T-helper 2 cell treated with Interferon-gamma antibody and Interleukin-4, amounts not matched to agents 5 μg/mL and 100 μg/mL, for 36 hours (primary cell): ENCODE data around the gene KRT6A.

Experiments used
- DNase-seq: peaks from one replicate; pipeline ENCODE4 v3.0.0; 2021; ENCODE audit warnings: low spot score
- H3K27ac Mint-ChIP-seq: one replicate; pipeline ENCODE4 v1.8.0; 2021; ENCODE audit warnings: mild to moderate bottlenecking, mixed read lengths
- H3K27me3 Mint-ChIP-seq: one replicate; pipeline ENCODE4 v1.8.0; 2021; ENCODE audit warnings: low read depth, mixed read lengths
- H3K36me3 Mint-ChIP-seq: one replicate; pipeline ENCODE4 v1.8.0; 2021; ENCODE audit warnings: low read depth, mixed read lengths
- H3K4me1 Mint-ChIP-seq: one replicate; pipeline ENCODE4 v1.8.0; 2021; ENCODE audit warnings: low read depth, mixed read lengths
- H3K4me3 Mint-ChIP-seq: one replicate; pipeline ENCODE4 v1.8.0; 2022; ENCODE audit warnings: mild to moderate bottlenecking, moderate library complexity, mixed read lengths
- H3K9me3 Mint-ChIP-seq: one replicate; pipeline ENCODE4 v1.8.0; 2021; ENCODE audit warnings: mixed read lengths

Gene KRT6A

DNA sequence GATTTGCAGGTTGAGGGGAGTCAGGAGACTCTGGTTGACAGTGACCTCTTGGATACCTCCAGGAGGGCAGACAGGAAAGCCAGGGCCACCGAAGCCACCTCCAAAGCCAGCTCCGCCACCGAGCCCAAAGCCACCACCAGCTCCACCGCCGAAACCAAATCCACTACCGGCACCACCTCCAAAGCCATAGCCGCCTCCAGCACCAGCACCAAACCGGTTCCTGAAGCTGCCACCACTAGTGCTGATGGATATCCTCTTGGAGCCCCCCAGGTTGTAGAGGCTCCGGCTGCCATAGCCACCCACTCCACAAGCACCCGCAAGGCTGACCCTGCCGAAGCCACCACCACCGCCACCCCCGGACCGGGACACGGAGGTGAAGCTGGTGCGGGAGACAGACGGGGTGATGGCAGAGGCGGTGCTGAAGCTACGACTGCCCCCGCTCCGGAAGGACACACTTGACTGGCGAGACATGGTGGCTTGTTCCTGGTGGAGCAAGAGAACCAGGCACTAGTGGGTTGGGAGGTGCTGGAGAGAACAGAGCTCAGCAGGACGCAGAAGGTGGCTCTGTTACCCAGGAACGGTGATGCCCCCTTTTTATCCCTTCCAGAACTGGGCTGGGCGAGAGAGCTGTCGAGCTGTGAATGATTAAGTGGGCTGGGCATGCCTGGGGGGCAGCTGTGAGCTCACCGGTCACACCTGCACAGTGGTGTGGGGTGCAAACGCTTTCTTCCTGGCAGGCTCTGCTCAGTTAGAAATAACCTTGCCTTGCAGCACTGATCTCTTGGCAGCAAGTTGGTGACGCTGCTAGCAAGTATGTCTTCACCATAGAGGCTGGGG lies 27.0 kb upstream of the KRT6A start, which contains the start of gene KRT5:
Gene KRT5 (minus strand): TSS at position 569 of the 837 bp plus-strand sequence. CDS start 98 bp downstream, at position 471.
- H3K9me3 Mint-ChIP-seq: no peaks in the 10 kb centered on the region
- H3K36me3 Mint-ChIP-seq: no peaks in the 10 kb centered on the region
- no peaks in the 10 kb centered on the region for H3K27me3 Mint-ChIP-seq
- no peak for DNase-seq
- no peak within 1 kb of the TSS for H3K4me3 Mint-ChIP-seq
- H3K4me1 Mint-ChIP-seq: no peaks in the 10 kb centered on the region
- no peak within 1 kb of the TSS for H3K27ac Mint-ChIP-seq

DNA sequence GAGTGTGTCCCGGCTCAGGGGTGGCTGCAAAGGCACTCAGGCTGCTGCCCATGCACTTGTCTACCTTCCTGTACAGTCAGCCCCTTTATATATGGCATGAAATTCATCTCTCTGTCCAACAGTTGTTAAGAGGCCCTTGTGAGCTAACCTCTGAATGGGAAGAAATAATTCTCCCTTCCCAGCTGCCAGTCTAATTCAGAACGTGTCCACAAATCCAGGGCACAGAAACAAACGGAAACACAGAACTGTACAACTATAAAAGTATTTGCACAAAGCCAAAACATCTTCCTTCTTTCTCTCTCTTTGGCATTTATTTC lies 26.3 kb upstream of the KRT6A start:
- H3K9me3 Mint-ChIP-seq: no peaks in the 10 kb centered on the region
- H3K4me3 Mint-ChIP-seq: no peak overlapping the region
- no peaks in the 10 kb centered on the region for H3K27me3 Mint-ChIP-seq
- no peak for DNase-seq
- H3K27ac Mint-ChIP-seq: no peak overlapping the region
- H3K4me1 Mint-ChIP-seq: no peaks in the 10 kb centered on the region
- H3K36me3 Mint-ChIP-seq: no peaks in the 10 kb centered on the region

DNA sequence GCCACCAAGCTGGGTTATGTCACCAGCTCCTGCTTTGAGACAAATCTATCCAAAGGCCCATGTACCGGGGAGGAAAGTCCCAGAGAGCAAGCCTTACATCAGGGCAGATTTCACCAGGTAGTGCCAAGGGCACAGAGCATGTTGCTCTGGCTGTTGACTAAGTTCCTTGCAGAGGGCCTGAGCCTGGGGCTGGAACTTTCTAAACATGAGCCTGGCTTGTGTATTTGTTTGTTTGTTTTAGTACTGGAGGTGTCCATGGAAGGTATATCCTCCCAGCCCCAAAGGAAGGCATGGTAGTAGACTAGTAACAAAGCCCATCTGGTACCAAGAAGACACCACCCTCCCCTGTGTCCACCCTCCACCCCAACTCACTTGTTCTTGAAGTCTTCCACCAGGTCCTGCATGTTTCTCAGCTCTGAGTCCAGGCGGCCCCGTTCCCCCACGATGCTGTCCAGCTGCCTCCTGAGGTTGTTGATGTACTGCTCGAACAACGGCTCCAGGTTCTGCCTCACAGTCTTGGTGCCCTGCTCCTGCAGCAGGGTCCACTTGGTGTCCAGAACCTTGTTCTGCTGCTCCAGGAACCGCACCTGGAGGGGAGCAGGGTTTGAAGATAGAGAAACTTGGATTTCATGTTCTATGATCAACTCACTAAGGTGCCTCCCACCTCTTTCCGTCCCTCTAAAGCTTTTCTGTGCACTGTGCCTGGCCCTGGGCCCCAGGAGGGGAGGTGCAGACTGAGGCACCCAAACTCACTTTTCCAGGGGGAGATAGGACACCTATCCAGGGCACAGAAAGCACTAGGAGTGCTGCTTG lies 25.7 kb upstream of the KRT6A start:
- no peak overlapping the region for H3K4me3 Mint-ChIP-seq
- H3K27me3 Mint-ChIP-seq: no peaks in the 10 kb centered on the region
- DNase-seq: no peak
- H3K27ac Mint-ChIP-seq: no peak overlapping the region
- H3K4me1 Mint-ChIP-seq: no peaks in the 10 kb centered on the region
- H3K9me3 Mint-ChIP-seq: no peaks in the 10 kb centered on the region
- H3K36me3 Mint-ChIP-seq: no peaks in the 10 kb centered on the region

DNA sequence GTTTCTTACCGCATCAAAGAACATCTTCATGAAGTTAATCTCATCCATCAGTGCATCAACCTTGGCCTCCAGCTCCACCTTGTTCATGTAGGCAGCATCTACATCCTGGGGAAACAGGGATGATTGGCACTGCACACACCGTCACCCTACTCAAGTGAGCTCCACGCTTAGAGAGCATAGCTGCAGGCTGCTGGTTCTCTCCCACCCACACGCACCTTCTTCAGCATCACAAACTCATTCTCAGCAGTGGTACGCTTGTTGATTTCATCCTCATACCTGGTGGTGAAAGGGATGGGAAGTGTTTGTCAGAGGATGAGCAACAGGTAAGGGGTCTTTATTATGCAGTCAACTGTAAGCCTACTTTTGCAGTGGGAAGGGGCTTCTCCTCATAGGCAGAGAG lies 24.8 kb upstream of the KRT6A start:
- no peaks in the 10 kb centered on the region for H3K4me1 Mint-ChIP-seq
- H3K36me3 Mint-ChIP-seq: no peaks in the 10 kb centered on the region
- H3K27me3 Mint-ChIP-seq: no peaks in the 10 kb centered on the region
- no peak overlapping the region for H3K27ac Mint-ChIP-seq
- no peaks in the 10 kb centered on the region for H3K9me3 Mint-ChIP-seq
- no peak overlapping the region for H3K4me3 Mint-ChIP-seq
- DNase-seq: no peak

DNA sequence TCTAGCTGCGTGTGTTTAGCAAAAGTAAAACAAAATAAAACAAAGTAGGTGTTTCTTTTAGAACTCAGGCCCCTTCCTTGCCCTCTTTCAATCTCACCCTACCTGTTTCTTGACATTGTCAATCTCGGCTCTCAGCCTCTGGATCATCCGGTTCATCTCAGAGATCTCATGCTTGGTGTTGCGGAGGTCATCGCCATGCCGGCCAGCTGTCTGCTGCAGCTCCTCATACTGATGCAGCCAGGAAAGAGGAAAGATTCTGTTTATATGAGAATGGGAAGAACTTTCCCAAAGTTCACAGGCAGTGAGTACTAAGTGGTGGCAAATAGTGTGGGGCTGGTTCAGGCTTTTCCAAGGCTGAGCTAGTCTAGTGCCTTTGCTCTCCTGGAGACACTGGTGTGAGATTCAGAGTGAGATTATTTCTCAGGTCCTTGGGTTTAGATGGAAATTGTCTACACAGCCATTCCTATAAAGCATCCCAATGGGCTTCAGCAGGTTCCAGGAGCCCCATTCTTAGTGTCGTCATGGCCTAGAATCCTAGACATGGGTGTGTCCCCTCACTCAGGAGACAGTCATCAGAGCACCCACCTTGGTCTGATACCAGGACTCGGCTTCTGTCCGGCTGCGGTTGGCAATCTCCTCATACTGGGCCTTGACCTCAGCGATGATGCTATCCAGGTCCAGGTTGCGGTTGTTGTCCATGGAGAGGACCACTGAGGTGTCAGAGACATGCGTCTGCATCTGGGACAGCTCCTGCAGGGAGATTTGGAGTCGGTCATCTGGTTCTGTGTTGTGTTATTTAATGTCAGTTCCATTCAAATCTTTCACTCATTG lies 24.2 kb upstream of the KRT6A start:
- no peaks in the 10 kb centered on the region for H3K27me3 Mint-ChIP-seq
- no peak overlapping the region for H3K4me3 Mint-ChIP-seq
- no peaks in the 10 kb centered on the region for H3K36me3 Mint-ChIP-seq
- no peaks in the 10 kb centered on the region for H3K9me3 Mint-ChIP-seq
- no peak for DNase-seq
- no peaks in the 10 kb centered on the region for H3K4me1 Mint-ChIP-seq
- H3K27ac Mint-ChIP-seq: no peak overlapping the region

DNA sequence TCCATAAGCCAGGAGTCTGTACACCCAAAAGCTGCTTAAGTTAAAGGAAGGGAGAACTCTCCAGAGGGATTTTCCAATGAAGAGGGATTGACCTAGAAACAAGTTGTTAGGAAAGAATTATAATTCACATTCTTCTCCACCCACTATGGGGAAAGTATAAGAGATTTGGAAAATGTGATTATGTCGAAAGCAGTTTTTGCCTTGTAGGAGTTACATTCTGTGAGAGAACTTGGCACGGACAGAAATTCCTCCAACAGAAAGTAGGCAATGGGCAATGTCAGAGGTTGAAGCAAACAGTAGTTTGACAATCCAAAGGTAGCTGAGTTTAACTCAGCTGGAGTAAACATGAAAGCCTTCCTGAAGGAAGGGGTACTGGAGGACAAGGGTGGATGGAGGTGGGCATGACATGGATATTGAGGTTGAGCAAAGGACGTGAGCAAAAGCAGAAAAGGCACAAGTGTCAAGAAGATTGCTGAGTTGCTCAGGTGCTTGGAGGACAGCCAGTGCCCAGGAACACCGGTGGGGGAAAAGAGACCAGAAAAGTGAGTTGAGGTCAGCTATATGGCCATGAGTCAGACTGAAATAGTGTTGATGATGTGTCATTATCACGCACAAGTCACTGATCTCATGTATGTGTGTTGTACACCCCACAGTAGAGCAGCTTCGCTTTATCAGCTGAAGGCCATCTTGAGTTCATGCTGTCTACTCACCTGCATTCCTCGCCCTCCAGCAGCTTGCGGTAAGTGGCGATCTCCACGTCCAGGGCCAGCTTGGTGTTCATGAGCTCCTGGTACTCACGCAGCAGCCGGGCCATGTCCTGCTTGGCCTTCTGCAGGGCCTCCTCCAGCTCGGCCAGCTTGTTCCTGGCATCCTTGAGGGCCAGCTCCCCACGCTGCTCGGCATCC lies 23.1 kb upstream of the KRT6A start:
- Mint-ChIP-seq H3K36me3 (no peaks in the 10 kb centered on the region), H3K9me3 (peaks cover 7% of the 10 kb centered on the region), H3K27ac (no peak overlapping the region), H3K4me1 (no peaks in the 10 kb centered on the region), H3K4me3 (no peak overlapping the region), H3K27me3 (no peaks in the 10 kb centered on the region)
- no peak for DNase-seq

DNA sequence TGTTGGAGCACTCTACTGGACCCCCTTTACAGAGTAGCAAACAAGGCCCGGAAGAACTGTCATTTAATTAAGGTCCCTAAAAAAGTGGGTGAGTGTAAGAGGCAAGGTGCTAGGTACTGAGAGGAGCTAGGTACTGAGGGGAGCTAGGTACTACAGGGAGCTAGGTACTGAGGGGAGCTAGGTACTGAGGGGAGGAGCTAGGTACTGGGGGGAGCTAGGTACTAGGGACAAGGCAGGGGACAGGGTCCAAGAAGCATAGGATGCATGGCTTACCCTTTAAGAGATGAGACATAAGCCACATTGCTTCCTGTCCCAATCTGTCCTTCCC lies 22.2 kb upstream of the KRT6A start:
- Mint-ChIP-seq H3K4me1 (no peaks in the 10 kb centered on the region), H3K4me3 (no peak overlapping the region), H3K9me3 (peaks cover 11% of the 10 kb centered on the region), H3K27ac (no peak overlapping the region), H3K27me3 (no peaks in the 10 kb centered on the region), H3K36me3 (no peaks in the 10 kb centered on the region)
- DNase-seq: no peak

DNA sequence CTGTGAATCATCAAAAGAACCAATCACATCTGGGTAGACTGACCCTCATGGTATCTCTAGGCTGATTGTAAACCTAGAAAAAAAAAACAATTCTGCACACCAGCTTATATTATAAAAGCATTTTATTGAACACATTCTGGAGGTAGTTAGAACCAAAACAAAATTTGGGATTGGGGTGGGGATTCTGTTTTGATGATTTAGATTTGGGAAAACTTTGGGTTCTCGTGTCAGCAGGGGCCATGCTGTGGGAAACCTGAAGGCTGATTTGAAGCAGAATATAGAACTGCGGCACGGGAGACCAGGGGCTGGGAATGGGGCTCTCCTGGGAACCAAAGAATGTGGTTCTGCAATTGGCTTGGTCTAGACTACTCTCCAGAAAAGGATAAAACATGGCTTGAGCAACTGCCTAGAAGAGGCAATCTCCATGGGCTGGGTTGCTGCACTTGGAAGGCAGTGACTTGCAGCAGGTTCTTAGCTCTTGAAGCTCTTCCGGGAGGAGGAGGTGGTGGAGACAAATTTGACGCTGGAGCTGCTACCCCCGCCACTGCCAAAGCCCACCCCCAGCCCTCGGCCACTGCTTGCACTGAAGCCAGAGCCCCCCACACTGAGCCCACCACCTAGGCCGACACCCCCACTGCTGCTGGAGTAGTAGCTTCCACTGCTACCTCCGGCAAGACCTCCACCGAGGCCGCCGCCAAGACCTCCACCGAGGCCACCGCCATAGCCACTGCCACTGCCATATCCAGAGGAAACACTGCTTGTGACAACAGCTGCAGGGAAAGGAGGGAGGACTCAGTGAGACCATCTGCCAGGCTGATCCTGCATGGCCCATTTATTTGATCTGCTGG lies 21.6 kb upstream of the KRT6A start:
- H3K27ac Mint-ChIP-seq: no peak overlapping the region
- peaks cover 11% of the 10 kb centered on the region for H3K9me3 Mint-ChIP-seq

DNA sequence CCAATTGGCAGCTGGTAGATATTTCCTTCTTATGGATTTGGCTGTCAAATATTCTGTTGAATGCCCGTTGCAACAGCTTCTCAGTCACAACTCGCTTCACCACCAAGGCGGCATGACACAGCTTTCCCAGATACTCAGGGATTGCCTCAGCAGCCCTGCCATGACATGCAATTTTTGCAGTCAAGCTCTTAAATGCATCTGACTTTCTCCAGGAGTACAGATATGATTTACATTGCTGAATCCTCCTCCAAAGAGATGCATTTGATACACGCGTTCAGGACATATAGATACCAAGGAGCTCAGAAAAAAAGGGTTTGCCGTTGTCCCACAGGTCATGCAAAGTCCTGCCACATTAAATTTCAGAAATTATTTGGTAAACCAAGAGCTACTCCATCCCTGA lies 20.7 kb upstream of the KRT6A start:
- H3K4me1 Mint-ChIP-seq: no peaks in the 10 kb centered on the region
- H3K36me3 Mint-ChIP-seq: no peaks in the 10 kb centered on the region
- H3K27ac Mint-ChIP-seq: no peak overlapping the region
- H3K9me3 Mint-ChIP-seq: peaks cover 11% of the 10 kb centered on the region
- no peak overlapping the region for H3K4me3 Mint-ChIP-seq
- DNase-seq: no peak
- peaks cover 5% of the 10 kb centered on the region for H3K27me3 Mint-ChIP-seq

More for the DNA sequence above, 21.6 kb upstream of the KRT6A start:
- no peak for DNase-seq
- no peak overlapping the region for H3K4me3 Mint-ChIP-seq
- H3K36me3 Mint-ChIP-seq: no peaks in the 10 kb centered on the region
- no peaks in the 10 kb centered on the region for H3K4me1 Mint-ChIP-seq
- H3K27me3 Mint-ChIP-seq: peaks cover 2% of the 10 kb centered on the region

DNA sequence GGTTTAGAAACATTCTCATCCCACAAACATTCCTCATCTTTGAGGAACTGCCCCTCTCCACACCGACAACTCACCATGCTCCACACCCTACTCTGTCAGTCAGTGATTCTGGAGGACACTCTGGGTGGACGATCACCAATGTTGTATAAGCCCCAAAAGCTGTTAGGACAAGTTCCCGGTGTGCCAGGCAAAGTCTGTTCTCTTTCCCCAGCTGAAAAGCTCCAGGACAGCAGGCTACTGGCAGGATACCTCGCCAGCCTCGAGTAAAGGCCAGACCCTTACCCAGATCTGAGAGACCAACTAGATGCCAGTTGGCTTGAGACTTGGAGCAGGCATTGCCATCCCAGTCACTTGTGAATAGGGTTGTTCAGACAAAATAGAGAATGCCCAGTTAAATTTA lies 15.2 kb upstream of the KRT6A start:
- Mint-ChIP-seq H3K36me3 (no peaks in the 10 kb centered on the region), H3K4me3 (no peak overlapping the region), H3K27ac (no peak overlapping the region), H3K27me3 (peaks cover 30% of the 10 kb centered on the region), H3K9me3 (peaks cover 11% of the 10 kb centered on the region), H3K4me1 (no peaks in the 10 kb centered on the region)
- no peak for DNase-seq

DNA sequence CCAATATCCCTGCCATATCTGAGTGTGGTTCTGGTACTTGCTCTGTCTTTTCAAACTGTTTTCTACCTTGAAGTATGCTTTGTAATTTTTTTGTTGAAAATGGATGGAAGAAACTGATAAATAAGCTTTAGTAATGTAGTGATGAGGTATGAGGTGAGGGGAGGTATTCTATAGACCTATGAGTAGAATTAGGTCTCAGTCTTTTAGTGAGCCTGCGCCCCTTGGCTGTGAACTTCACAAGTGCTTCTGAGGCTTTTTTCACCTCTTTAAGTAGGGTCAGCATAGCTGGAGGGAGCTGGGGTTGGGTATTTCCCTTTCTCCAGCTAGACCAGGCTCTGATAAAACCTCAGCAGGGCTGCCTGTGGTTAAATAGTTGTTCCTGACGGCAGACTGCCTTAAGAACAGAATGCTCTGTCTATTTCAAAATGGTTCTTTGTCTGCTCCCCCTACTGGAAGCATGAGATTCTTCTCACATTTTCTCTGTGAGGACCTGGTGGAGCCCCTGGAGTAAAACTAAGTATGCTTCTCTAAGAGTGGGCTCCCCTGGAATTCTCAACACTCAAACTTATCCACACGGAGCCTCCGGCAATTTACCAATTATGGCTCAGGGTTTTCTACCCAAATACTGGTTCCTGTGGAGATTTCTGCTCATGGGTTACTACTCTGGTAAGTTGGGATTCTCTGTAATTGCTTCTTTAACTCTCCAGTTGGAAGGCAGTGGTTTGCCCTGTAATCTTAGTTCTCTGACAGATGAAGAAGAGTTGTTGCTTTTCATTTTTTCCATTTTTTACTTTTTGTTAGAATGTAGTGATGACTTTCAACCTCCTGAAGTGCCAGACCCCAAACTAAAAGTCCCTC lies 14.0 kb upstream of the KRT6A start:
- Mint-ChIP-seq H3K9me3 (peaks cover 11% of the 10 kb centered on the region), H3K36me3 (no peaks in the 10 kb centered on the region), H3K4me1 (no peaks in the 10 kb centered on the region), H3K4me3 (no peak overlapping the region), H3K27ac (no peak overlapping the region), H3K27me3 (peaks cover 33% of the 10 kb centered on the region)
- DNase-seq: no peak

DNA sequence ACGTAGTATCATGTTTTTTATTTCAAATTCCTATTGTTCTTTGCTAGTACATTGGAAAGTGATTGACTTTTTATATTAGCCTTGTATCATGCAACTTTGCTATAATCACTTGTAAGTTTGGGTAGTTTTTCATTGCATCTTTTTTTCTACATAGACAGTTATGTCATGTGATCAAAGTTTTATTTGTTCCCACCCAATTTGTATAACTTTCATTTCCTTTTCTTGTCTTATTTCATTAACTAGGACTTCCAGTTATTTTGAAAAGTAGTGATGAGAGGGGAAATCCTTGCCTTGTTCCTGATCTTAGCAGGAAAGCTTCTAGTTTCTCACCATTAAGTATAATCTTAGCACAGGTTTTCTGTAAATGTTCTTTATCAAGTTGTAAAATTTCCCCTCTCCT lies 9.8 kb upstream of the KRT6A start:
- DNase-seq: no peak
- Mint-ChIP-seq H3K27ac (no peak overlapping the region), H3K9me3 (no peaks in the 10 kb centered on the region), H3K4me3 (no peak overlapping the region), H3K4me1 (no peaks in the 10 kb centered on the region), H3K36me3 (no peaks in the 10 kb centered on the region), H3K27me3 (peaks cover 33% of the 10 kb centered on the region)
